ENCODE data around the gene ARMC10. TPM values are rescaled to one million over a fixed set of nuclear protein-coding genes. Genes with fewer than 3 reads are reported as not detected.

ARMC10 gene
- total and polyA plus RNA-seq, 2 experiments from 2014 or later, result 43.4 to 48.2 TPM

DNA sequence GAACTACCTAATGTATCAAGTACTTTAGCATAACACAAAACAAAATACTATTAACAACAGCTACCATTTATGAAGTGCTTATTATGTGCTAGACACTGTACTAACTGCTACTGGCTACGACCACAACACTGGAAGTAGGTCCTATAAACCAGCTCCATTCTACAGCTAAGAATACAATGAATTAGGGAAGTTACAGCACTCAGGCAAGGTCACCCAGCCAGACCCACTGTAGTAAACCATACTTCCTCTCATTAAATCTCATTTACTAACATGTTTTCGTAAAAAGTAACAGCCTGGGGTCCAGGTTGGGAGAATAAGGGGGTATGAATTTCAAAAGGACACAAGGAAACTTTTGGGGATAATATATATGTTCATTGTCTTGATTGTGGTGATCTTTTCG lies 48.6 kb downstream of the ARMC10 start:
- H2AFZ ChIP-seq, result no peak overlapping the region
- H3K36me3 Mint-ChIP-seq (ENCODE audit: low read depth), result peaks cover 17% of the 10 kb centered on the region; the same call in 2 of the 3 replicates

DNA sequence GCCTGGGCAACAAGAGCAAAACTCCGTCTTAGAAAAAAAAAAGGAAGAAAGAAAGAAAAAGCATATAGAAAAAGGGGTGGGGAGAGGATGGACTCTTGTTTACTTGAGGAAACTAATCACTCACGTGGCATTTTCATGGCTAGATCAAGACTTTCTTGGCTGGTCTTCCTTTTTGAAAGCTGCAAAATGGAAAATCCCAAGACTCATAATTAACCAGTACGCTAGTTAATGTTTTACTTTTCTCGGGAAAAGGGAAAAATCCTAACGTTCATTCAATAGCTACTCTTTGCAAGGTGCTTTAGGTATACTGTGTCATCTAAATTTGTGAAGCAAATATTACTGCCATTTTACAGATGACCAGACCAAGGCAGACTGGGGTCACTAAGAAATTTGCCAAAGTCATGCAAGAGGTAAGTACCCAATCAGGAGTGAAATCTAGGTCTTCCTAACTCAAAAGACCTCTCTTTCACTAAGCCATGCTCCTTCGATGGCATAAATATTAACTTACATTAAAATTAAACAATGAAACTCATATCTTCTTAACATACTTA lies 49.6 kb downstream of the ARMC10 start:
- no peaks in the 10 kb centered on the region for H3K4me1 Mint-ChIP-seq
- no peak overlapping the region for H3K4me3 Mint-ChIP-seq
- no peak overlapping the region for H3K4me3 ChIP-seq
- no peaks in the 10 kb centered on the region; the same call in 1 of the 2 replicates for H3K79me2 ChIP-seq (replicated peaks; ENCODE audit: insufficient read depth)
- peaks cover 5% of the 10 kb centered on the region for H4K20me1 ChIP-seq (replicated peaks; ENCODE audit: insufficient read depth)
- no peak overlapping the region for H3K27ac ChIP-seq (ENCODE audit: low read depth)
- H3K27me3 ChIP-seq (ENCODE audit: insufficient read depth), result no peaks in the 10 kb centered on the region
- H3K27me3 Mint-ChIP-seq (ENCODE audit: insufficient read depth, low read depth, poor library complexity), result no peaks in the 10 kb centered on the region
- no peak overlapping the region for H2AFZ ChIP-seq
- no peaks in the 10 kb centered on the region for H3F3A ChIP-seq (replicated peaks; ENCODE audit: low read depth)
- H3K9me3 Mint-ChIP-seq, result no peaks in the 10 kb centered on the region
- H3K4me2 ChIP-seq, result no peak overlapping the region
- H3K36me3 ChIP-seq (ENCODE audit: insufficient read depth), result peaks cover 2% of the 10 kb centered on the region; the same call in 1 of the 2 replicates
- H3K27ac Mint-ChIP-seq, result no peak overlapping the region
- H3K36me3 Mint-ChIP-seq (ENCODE audit: low read depth), result peaks cover 15% of the 10 kb centered on the region; the same call in 2 of the 3 replicates
- no peak for ATAC-seq
- DNase-seq (ENCODE audit: low spot score), result no peak
- no peaks in the 10 kb centered on the region for H3K4me1 ChIP-seq (ENCODE audit: insufficient read depth)
- H3K9me2 ChIP-seq (ENCODE audit: insufficient read depth), result no peaks in the 10 kb centered on the region
- TF ChIP-seq ZNF114 (CRISPR knock-in tag; IDR thresholded peaks at IDR 0.05) (no peak), STAT1 (IDR thresholded peaks at IDR 0.05; ENCODE audit: unreplicated experiment) (no peak), NANOG (IDR thresholded peaks at IDR 0.05; ENCODE audit: borderline replicate concordance) (no peak), POLR2AphosphoS5 (IDR thresholded peaks at IDR 0.05; ENCODE audit: low read depth) (no peak), EZH2 (IDR thresholded peaks at IDR 0.05; ENCODE audit: low read depth, unreplicated experiment) (no peak), REST (IDR thresholded peaks at IDR 0.05; ENCODE audit: unreplicated experiment) (no peak), CREB1 (CRISPR knock-in tag; IDR thresholded peaks at IDR 0.05; ENCODE audit: low read depth) (no peak), ZNF331 (CRISPR knock-in tag; IDR thresholded peaks at IDR 0.05; ENCODE audit: low read depth) (no peak), JUNB (IDR thresholded peaks at IDR 0.05; ENCODE audit: unreplicated experiment) (no peak)
- TF ChIP-seq, protein P1, sequence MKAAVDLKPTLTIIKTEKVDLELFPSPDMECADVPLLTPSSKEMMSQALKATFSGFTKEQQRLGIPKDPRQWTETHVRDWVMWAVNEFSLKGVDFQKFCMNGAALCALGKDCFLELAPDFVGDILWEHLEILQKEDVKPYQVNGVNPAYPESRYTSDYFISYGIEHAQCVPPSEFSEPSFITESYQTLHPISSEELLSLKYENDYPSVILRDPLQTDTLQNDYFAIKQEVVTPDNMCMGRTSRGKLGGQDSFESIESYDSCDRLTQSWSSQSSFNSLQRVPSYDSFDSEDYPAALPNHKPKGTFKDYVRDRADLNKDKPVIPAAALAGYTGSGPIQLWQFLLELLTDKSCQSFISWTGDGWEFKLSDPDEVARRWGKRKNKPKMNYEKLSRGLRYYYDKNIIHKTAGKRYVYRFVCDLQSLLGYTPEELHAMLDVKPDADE (IDR thresholded peaks at IDR 0.05), result no peak

More for the DNA sequence above, 48.6 kb downstream of the ARMC10 start:
- no peak for TF ChIP-seq JUNB (IDR thresholded peaks at IDR 0.05; ENCODE audit: unreplicated experiment)
- no peak for TF ChIP-seq REST (IDR thresholded peaks at IDR 0.05; ENCODE audit: unreplicated experiment)
- TF ChIP-seq CREB1 (CRISPR knock-in tag; IDR thresholded peaks at IDR 0.05; ENCODE audit: low read depth), result no peak
- TF ChIP-seq NANOG (IDR thresholded peaks at IDR 0.05; ENCODE audit: borderline replicate concordance), result no peak
- peaks cover 5% of the 10 kb centered on the region for H4K20me1 ChIP-seq (replicated peaks; ENCODE audit: insufficient read depth)
- H3K27ac Mint-ChIP-seq, result no peak overlapping the region
- no peak overlapping the region for H3K4me3 ChIP-seq
- no peaks in the 10 kb centered on the region for H3K27me3 Mint-ChIP-seq (ENCODE audit: insufficient read depth, low read depth, poor library complexity)
- H3K4me3 Mint-ChIP-seq, result no peak overlapping the region
- peaks cover 2% of the 10 kb centered on the region; the same call in 1 of the 2 replicates for H3K36me3 ChIP-seq (ENCODE audit: insufficient read depth)
- H3K27me3 ChIP-seq (ENCODE audit: insufficient read depth), result no peaks in the 10 kb centered on the region
- H3K27ac ChIP-seq (ENCODE audit: low read depth), result no peak overlapping the region
- H3K4me2 ChIP-seq, result no peak overlapping the region
- H3K9me2 ChIP-seq (ENCODE audit: insufficient read depth), result no peaks in the 10 kb centered on the region
- ATAC-seq (no peak), DNase-seq (ENCODE audit: low spot score) (no peak)
- no peaks in the 10 kb centered on the region for H3K4me1 Mint-ChIP-seq
- no peaks in the 10 kb centered on the region for H3K9me3 Mint-ChIP-seq
- no peaks in the 10 kb centered on the region for H3F3A ChIP-seq (replicated peaks; ENCODE audit: low read depth)
- no peaks in the 10 kb centered on the region for H3K4me1 ChIP-seq (ENCODE audit: insufficient read depth)
- H3K79me2 ChIP-seq (replicated peaks; ENCODE audit: insufficient read depth), result no peaks in the 10 kb centered on the region
